HG03108 (cell line): ENCODE results near the gene EFHC2.
"Not testable (repeated sequence)": the region's sequence is repeated elsewhere in the genome, so short reads cannot be mapped to it uniquely, and the experiment has no call there.

Source experiments
- ATAC-seq: cut with Tn5 transposase; IDR thresholded peaks from one replicate; pipeline ENCODE4 v1.9.1; 2021; ENCODE audit warnings: moderate library complexity; ENCODE audit not compliant: unreplicated experiment

EFHC2 gene

DNA sequence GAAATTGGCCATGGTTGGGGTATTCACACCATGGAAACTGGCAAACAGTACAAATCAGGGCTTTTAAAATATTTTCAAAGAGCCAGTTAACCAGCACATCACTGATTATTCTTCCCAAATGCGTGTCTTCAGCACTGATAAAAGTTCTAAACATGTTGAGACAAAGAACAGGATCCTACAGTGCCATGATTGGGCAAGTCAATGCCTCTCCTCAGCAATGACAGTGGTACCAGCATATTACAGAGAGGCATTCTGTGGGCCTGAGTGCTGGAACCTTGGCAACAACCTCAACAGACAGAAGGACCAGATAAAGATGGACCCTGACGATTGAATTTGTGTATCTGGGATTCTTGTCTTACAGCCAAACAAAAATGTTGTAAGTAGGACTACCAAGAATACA is 108.9 kb downstream of the EFHC2 start:
- no peak for ATAC-seq

DNA sequence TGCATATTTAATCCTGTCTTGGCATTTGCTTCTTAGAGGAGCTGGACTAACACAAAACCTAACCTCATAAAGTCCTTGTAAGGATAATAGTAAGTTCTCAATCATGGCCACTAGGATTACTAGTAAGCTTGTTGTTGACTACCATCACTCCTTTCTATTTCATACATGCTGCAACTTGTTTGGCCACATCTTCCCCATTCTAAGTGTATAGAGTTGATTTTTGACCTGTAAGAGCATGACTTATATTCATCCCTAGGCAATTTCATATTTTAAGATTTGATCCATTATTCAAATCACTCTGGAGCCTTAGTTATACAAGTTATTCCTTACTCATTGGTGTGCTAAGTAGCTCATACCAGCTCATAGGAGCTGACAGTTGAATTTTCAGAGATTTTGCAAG is 109.4 kb downstream of the EFHC2 start:
- no peak for ATAC-seq

DNA sequence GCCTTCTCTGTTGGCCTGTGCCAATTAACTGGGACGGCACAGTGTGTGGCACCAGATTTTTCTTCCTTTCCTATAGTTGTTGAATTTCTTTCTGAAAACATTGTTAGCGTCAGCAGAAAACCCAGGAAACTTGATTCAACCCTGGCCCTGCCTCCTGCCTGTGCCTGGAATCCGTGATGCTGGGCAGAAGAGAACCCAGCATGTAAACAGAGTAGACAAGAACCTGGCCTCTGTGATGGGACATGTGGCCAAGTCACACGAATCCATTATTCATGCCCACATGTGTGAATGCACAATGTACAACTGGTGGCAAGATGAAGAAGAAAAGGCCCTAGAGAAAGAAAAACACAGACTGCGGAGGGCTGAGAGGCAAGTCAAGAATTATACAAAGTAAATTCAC is 111.4 kb downstream of the EFHC2 start:
- ATAC-seq, result no peak

- no peak for ATAC-seq
Observed at GRCh38 chrX:44228621-44229020, 114.9 kb downstream of the EFHC2 start.

- ATAC-seq, result no peak
Observed at GRCh38 chrX:44227991-44228390, 115.5 kb downstream of the EFHC2 start.

DNA sequence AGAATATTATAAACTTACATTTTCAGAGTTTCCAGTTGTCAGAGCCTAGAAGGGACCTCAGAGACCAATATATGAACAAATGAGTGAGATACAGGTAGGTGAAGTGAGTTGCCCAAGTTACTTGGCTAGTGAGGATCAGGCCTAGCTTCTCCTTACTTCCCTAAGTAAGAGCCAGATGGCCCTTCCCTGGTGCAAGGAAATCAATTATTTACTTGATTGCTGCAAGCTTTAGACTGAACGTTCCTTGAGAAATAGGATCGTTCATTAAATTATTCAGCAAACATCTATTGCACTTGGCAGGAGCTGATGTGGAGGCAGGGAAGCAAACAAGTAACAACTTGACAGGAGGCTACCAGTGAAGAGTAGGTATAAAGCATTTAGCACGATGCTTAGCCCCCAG is 117.8 kb downstream of the EFHC2 start:
- no peak for ATAC-seq

DNA sequence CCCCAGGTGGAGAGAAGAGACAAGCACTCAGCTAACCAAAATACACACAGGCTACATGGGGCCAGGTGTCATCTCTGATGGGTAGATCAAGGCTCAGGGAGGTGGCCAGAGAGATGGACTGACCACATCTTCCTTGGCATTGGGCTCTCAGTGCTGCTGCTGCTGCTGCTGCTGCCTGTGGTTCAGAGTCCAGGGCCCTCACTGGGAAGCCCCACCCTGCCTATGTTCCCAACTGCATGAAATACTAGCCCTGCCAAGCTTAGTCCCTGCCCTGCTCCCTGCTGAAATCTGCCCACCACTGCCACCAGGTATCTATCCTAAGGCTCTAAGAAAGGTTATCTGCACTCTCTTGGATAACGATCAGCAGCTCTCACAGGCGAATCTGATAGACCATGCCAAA is 118.7 kb downstream of the EFHC2 start:
- ATAC-seq, result no peak

- no peak for ATAC-seq
Observed at GRCh38 chrX:44223150-44223549, 120.3 kb downstream of the EFHC2 start.

- no peak for ATAC-seq
Observed at GRCh38 chrX:44218465-44218864, 125.0 kb downstream of the EFHC2 start.

DNA sequence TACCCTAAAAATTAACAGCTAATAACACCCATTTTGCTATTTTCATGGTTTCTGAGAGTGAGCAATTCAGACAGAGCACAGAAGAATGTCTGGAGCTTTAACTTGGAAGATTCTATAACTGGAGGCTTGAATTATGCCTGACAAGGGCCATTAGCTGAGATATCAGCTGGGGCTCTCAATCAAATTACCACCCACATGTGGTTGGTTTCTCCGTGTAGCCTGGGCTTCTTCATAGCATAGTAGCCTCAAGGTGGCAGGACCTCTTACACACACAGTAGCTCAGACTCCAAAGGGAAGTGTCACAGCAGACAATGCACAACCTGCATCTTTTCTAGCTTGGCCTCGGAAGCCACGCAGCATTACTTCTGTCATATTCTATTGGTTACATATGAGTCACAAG is 127.3 kb downstream of the EFHC2 start:
- ATAC-seq, result no peak

- ATAC-seq, result no peak
Observed at GRCh38 chrX:44203791-44204190, 139.7 kb downstream of the EFHC2 start.

- ATAC-seq, result no peak
Observed at GRCh38 chrX:44202596-44202995, 140.9 kb downstream of the EFHC2 start.

DNA sequence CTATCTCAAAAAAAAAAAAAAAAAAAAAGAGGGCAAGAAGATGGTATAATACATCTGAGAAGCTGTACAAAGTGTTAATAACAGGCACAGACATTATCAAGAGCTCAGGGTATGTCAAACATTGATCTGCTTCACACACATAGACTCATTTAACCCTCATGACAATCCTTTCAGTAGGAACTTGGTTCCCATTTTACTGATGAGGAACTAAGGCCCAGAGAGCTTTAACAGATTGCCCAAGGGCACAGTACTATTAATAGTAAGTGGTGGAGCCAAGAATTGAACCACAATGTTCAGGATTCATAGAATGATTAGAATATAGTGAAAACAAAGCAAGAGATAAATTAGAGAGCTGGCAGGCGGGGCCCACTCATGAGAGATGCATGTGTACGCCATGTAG is 154.4 kb downstream of the EFHC2 start:
- no peak for ATAC-seq

GRCh38 chrX:44187915-44188314 is 155.6 kb downstream of the EFHC2 start:
- ATAC-seq, result not testable (repeated sequence)

- ATAC-seq, result no peak
Observed at GRCh38 chrX:44183329-44183728, 160.1 kb downstream of the EFHC2 start.

DNA sequence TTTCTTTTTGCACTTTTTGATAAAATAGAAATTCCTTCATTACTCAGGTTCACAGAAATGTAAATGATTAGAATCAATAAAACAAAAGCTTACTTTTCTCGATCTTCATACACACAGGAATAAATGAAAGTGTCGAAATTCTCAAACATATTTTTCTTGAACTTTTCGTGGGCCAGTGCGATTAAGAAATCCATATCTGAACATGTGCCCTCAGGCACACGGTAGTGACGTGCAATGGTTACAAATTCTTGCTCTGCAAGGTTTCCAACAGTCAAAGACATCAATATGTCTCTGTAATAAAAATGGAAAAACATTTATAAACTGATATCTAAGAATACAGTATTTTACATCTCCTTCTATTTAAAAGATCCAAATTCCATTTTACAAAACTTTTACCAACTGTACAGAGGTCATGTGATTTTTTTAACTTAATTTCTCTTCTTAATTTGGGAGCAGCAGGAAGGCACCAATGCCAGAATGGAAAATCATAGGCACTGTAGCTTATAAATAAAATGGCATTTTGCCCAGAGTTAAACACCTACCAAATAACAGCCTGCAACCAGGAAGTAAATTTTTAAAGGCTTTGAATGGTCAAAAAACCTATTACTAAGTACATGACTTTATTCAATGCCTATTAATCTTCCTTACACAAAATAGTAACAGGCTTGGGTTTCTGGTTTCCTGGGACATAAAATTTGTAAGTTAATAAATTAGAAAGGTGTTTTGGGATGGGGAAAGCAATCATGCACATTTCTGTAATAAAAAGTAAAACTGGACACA is 165.0 kb downstream of the EFHC2 start:
- ATAC-seq, result no peak

DNA sequence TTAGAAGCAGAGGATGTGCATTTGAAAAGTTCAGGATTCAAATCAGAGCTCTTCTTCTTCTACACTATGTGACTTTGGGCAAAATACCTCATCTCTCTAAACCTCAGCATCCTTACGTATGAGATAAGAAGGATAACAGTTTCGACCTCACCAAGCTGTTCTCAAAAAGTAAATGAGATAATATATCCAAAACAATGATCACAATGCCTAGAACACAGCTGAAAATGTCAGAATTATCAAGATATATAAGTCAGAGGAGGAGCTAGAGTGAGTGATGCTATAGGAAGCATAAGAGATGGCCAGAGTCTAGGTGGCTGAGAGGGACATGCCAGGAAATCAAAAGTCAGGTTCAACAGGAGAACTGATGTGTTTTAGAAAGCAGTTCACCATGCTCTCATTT is 168.0 kb downstream of the EFHC2 start:
- ATAC-seq, result no peak

GRCh38 chrX:44174061-44174460 is 169.4 kb downstream of the EFHC2 start:
- no peak for ATAC-seq

GRCh38 chrX:44173219-44173618 is 170.3 kb downstream of the EFHC2 start:
- no peak for ATAC-seq

DNA sequence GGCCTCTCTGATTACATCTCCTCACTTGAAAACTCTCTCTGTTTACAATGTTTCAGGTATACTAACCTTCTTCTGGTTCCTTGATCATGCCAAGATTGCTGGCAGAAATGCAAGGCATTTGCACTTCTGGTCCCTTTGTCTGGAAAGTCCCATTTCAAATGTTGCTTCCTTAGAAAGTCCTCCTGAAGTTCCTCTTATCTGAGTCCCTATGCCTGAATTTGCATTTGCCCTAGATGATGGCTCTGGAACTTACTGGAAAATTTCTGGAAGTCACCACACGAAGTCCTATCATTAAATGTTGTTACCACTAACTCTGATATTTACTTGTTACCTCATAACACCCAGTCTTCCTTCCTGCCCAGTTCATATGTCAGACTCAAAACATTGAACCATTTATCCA is 176.4 kb downstream of the EFHC2 start:
- no peak for ATAC-seq

- no peak for ATAC-seq
Observed at GRCh38 chrX:44162964-44163475, 180.5 kb downstream of the EFHC2 start.

GRCh38 chrX:44157858-44158257 is 185.6 kb downstream of the EFHC2 start:
- ATAC-seq, result no peak

GRCh38 chrX:44157283-44157682 is 186.2 kb downstream of the EFHC2 start:
- no peak for ATAC-seq
